Muscle layer of duodenum (tissue), 2 donors: ENCODE results near the gene TEC.

Experiments
- H3K27ac ChIP-seq: one replicate; pipeline ENCODE4 v1.7.0; 2013; ENCODE audit warnings: mild to moderate bottlenecking, low read length
- H3K27me3 ChIP-seq: one replicate; pipeline ENCODE4 v1.7.0; 2013; ENCODE audit warnings: low read depth, mild to moderate bottlenecking, control low read depth, low read length
- H3K36me3 ChIP-seq, 2 donors: one replicate each; pipeline ENCODE4 v1.7.0; 2013; ENCODE audit warnings: low read length in 2 of 2, control low read depth in 1 of 2, mild to moderate bottlenecking in 1 of 2; ENCODE audit not compliant: insufficient read depth in 2 of 2, control insufficient read depth in 1 of 2
- H3K4me1 ChIP-seq, 2 donors: one replicate each; pipeline ENCODE4 v1.7.0; 2013; ENCODE audit warnings: low read length in 2 of 2, mild to moderate bottlenecking in 2 of 2, control low read depth in 1 of 2, moderate library complexity in 1 of 2; ENCODE audit not compliant: insufficient read depth in 2 of 2, control insufficient read depth in 1 of 2
- H3K4me3 ChIP-seq, 2 donors: one replicate each; pipeline ENCODE4 v1.7.0; 2013; ENCODE audit warnings: low read length in 2 of 2, low read depth in 1 of 2, mild to moderate bottlenecking in 1 of 2
- H3K9me3 ChIP-seq, 2 donors: one replicate each; pipeline ENCODE4 v1.7.0; 2013; ENCODE audit warnings: low read length in 2 of 2, control low read depth in 1 of 2, mild to moderate bottlenecking in 1 of 2; ENCODE audit not compliant: control insufficient read depth in 1 of 2
- donor health status: healthy.

Gene TEC

GRCh38 chr4:48250980-48251379, 18.7 kb downstream of the TEC start:
- H3K9me3 ChIP-seq, result no peaks in the 10 kb centered on the region
- H3K4me1 ChIP-seq, result peaks cover 10 to 13% of the 10 kb centered on the region in 2 donors
- H3K27ac ChIP-seq, result no peak overlapping the region
- no peak overlapping the region for H3K4me3 ChIP-seq
- no peaks in the 10 kb centered on the region for H3K36me3 ChIP-seq
- no peaks in the 10 kb centered on the region for H3K27me3 ChIP-seq

DNA sequence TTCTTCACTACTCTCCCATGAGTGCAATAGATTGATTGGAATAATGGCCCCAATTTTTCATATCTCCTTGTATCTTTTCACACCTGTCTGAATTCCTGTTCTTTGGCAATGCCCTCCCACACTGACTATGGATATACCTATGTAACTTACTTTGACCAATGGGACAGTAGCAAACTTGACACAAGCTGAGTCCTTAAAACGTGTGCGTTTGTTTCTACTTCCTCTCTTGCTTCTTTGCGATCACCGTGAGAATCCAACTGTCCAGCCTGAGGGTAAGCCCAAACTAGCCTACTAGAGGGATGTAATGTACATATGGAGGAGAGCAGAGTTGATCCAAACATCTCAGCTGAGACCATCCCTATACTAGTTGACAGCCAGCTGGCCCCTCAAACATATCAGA, 19.3 kb downstream of the TEC start:
- no peak overlapping the region for H3K4me3 ChIP-seq
- H3K27ac ChIP-seq, result no peak overlapping the region
- H3K36me3 ChIP-seq, result no peaks in the 10 kb centered on the region
- peaks cover 10 to 13% of the 10 kb centered on the region in 2 donors for H3K4me1 ChIP-seq
- no peaks in the 10 kb centered on the region for H3K9me3 ChIP-seq
- no peaks in the 10 kb centered on the region for H3K27me3 ChIP-seq

GRCh38 chr4:48249378-48249777, 20.3 kb downstream of the TEC start:
- Histone ChIP-seq H3K4me1 (peaks cover 4 to 6% of the 10 kb centered on the region in 2 donors), H3K36me3 (no peaks in the 10 kb centered on the region), H3K9me3 (no peaks in the 10 kb centered on the region), H3K27me3 (no peaks in the 10 kb centered on the region), H3K4me3 (no peak overlapping the region), H3K27ac (no peak overlapping the region)

DNA sequence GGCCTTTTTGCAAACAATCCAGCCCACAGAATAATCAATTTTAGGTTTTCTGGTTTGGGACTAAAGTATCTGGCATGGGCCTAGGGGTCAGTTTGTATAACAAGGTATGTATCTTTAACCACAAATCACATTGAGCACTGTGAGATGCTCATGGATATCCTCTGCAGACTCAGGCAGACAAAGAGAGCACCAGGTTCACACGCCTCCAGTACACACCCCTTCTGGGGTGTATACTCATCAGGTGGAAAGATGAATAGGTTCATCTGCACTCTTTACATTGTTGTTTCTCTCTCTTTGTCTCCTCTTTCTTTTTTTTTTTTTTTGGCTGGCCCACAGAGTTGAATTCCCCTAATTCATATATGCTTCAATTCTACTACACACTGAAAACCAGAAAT, 21.1 kb downstream of the TEC start:
- Histone ChIP-seq H3K27me3 (no peaks in the 10 kb centered on the region), H3K27ac (no peak overlapping the region), H3K36me3 (no peaks in the 10 kb centered on the region), H3K9me3 (no peaks in the 10 kb centered on the region), H3K4me3 (no peak overlapping the region), H3K4me1 (no peaks in the 10 kb centered on the region)

DNA sequence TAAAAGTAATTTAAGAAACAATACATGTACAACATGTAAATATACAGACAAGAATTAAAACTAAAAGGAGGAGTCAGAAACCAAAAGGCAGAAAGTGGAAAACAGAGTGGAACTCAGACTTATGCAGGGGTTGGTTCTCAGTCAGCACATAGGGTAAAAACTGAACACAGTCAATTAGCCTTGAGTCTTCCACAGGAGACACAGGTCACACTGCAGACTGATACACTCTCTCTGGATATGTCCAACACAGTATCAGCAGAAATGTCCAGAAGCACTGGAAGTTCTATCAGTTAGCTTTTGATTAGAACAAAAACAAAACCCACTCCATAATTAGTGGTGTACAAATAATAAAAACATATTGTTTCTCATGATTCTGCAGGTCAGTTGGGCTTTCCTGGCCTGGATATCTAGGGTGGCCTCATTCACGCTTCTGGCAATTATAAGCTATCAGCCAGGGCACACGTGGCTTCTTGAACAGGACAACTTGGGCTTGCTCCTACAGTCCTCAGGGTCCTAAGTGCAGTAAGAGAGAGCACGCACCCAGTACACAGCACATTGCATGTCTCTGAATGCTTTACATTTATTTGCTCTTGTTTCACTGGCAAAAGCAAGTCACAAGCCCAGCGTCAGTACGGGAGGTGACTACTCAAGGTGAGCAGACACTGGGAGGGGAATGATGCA, 21.6 kb downstream of the TEC start:
- Histone ChIP-seq H3K27me3 (no peaks in the 10 kb centered on the region), H3K4me3 (no peak overlapping the region), H3K4me1 (no peaks in the 10 kb centered on the region), H3K9me3 (no peaks in the 10 kb centered on the region), H3K27ac (no peak overlapping the region), H3K36me3 (no peaks in the 10 kb centered on the region)

- no peaks in the 10 kb centered on the region for H3K4me1 ChIP-seq
- no peaks in the 10 kb centered on the region for H3K9me3 ChIP-seq
- H3K4me3 ChIP-seq, result no peak overlapping the region
- H3K27me3 ChIP-seq, result no peaks in the 10 kb centered on the region
- H3K36me3 ChIP-seq, result no peaks in the 10 kb centered on the region
- H3K27ac ChIP-seq, result no peak overlapping the region
These were observed 22.3 kb downstream of the TEC start for GRCh38 chr4:48247142-48247877.

GRCh38 chr4:48244665-48245064, 25.0 kb downstream of the TEC start:
- Histone ChIP-seq H3K4me3 (no peak overlapping the region), H3K4me1 (no peaks in the 10 kb centered on the region), H3K27ac (no peak overlapping the region), H3K36me3 (no peaks in the 10 kb centered on the region), H3K27me3 (no peaks in the 10 kb centered on the region), H3K9me3 (no peaks in the 10 kb centered on the region)

DNA sequence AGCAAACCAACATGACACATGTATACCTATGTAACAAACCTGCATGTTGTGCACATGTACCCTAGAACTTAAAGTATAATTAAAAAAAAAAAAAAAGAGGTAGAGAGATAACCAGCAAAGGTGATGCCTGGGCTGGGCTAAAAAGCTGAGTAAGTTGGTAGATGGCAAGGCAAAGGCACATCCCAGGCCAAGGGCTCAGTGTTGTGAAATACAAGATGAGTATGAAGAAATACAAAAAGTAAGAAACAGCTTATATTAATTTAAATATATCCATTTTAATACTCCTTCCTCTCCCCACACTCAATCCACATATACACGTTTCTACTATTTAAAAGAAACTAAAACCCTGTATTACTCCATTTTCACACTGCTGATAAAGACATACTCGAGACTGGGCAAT, 25.8 kb downstream of the TEC start:
- no peaks in the 10 kb centered on the region for H3K9me3 ChIP-seq
- no peak overlapping the region for H3K27ac ChIP-seq
- no peaks in the 10 kb centered on the region for H3K4me1 ChIP-seq
- no peaks in the 10 kb centered on the region for H3K27me3 ChIP-seq
- H3K36me3 ChIP-seq, result no peaks in the 10 kb centered on the region
- no peak overlapping the region for H3K4me3 ChIP-seq

- no peaks in the 10 kb centered on the region for H3K4me1 ChIP-seq
- no peaks in the 10 kb centered on the region for H3K9me3 ChIP-seq
- H3K27ac ChIP-seq, result no peak overlapping the region
These were observed 26.2 kb downstream of the TEC start for GRCh38 chr4:48243429-48243828.

DNA sequence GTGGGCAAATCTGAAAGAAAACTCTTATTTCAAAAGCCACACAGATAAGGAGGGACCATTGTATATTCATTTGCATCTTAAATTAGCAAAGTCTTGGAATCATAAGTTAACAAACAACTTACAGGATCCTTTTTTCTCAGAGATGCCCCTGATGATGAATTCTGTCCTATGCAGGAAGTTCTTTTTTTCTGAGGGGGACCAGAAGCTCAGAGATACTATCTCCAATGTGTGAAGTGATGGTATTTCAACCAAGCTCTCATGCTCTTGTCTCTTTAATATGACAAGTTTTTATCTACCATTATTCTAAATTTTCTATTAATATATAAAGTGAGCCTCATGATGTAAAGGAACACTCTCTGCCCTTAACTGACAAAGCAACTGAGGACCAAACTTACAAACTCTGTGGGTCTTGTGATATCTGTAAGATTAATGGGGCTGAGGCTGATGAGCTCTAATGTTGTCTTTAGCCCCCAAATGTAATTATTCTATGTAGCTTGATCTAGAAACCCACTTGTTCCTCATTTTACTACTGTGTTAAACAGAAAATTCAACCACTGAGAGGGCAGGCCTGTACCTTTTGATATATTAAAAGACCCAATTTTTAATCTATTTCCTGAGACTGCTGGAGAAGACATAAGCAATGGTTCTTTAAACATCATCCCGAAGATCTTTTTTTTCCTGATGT, 27.0 kb downstream of the TEC start:
- no peak overlapping the region for H3K4me3 ChIP-seq
- H3K27ac ChIP-seq, result no peak overlapping the region
- no peaks in the 10 kb centered on the region for H3K9me3 ChIP-seq
- no peaks in the 10 kb centered on the region for H3K36me3 ChIP-seq
- no peaks in the 10 kb centered on the region for H3K4me1 ChIP-seq
- H3K27me3 ChIP-seq, result no peaks in the 10 kb centered on the region

More at GRCh38 chr4:48243429-48243828, 26.2 kb downstream of the TEC start:
- Histone ChIP-seq H3K4me3 (no peak overlapping the region), H3K36me3 (no peaks in the 10 kb centered on the region), H3K27me3 (no peaks in the 10 kb centered on the region)

- no peak overlapping the region for H3K27ac ChIP-seq
- H3K4me3 ChIP-seq, result no peak overlapping the region
- no peaks in the 10 kb centered on the region for H3K9me3 ChIP-seq
- H3K4me1 ChIP-seq, result no peaks in the 10 kb centered on the region
- H3K36me3 ChIP-seq, result no peaks in the 10 kb centered on the region
- H3K27me3 ChIP-seq, result no peaks in the 10 kb centered on the region
These were observed 27.9 kb downstream of the TEC start for GRCh38 chr4:48241731-48242130.
